B cell (primary cell): Measurements from ENCODE around the gene COLEC12. TPM values are rescaled to one million over a fixed set of nuclear protein-coding genes. Genes with fewer than 3 reads are reported as not detected.

Experiments
- ATAC-seq: fragments of 200-7000 bp; cut with Tn5 transposase; one replicate; pipeline ENCODE4 v1.10.0; 2021; ENCODE audit warnings: low read depth, mild to moderate bottlenecking, moderate number of reproducible peaks, moderate library complexity
- CTCF ChIA-PET: fragments of 350-600 bp; sonication (Branson Sonifier 250); formaldehyde crosslinking; loops from one replicate; lab custom pipeline; 2021; ENCODE audit warnings: antibody characterized with exemption, inconsistent platforms; lab: Charles Lee
- POLR2A ChIA-PET: fragments of 350-600 bp; sonication (Branson Sonifier 250); formaldehyde crosslinking; loops from one replicate; lab custom pipeline; 2021; ENCODE audit warnings: antibody characterized with exemption; lab: Charles Lee
- DNase-seq: peaks from one replicate; pipeline ENCODE4 v3.0.0; 2013
- H2AFZ ChIP-seq: 2 replicates; pipeline ENCODE4 v1.6.1; 2012; ENCODE audit warnings: mild to moderate bottlenecking, low read depth, low read length; ENCODE audit not compliant: insufficient read depth, poor library complexity, severe bottlenecking
- H3K27ac ChIP-seq, 2 donors: 1 replicate in 1 of 2; 2 replicates in 1 of 2; pipeline ENCODE4 v1.5.1; 2012 to 2013; ENCODE audit warnings: low read length in 2 of 2, mild to moderate bottlenecking in 2 of 2, moderate library complexity in 1 of 2
- H3K27me3 ChIP-seq, 4 experiments: fragments of 200-600 bp in 1 of 4; sonication (generic) in 1 of 4; replicated peaks in 1 of 4; 1 replicate in 2 of 4; 2 replicates in 2 of 4; pipeline versions ENCODE4 v1.6.1 to v1.7.0; 2013 to 2016; ENCODE audit warnings: low read length in 3 of 4, mild to moderate bottlenecking in 2 of 4, mixed read lengths in 1 of 4, moderate library complexity in 1 of 4; ENCODE audit not compliant: insufficient read depth in 4 of 4, control insufficient read depth in 3 of 4; ENCODE audit errors: control extremely low read depth in 1 of 4
- H3K36me3 ChIP-seq, 2 experiments: replicated peaks in 1 of 2; 1 replicate in 1 of 2; 2 replicates in 1 of 2; pipeline versions ENCODE4 v1.6.1 to v1.7.1; 2013; ENCODE audit warnings: low read length in 1 of 2; ENCODE audit not compliant: insufficient read depth in 2 of 2, control insufficient read depth in 1 of 2; ENCODE audit errors: control extremely low read depth in 1 of 2, extremely low read depth in 1 of 2
- H3K4me1 ChIP-seq, 2 donors: fragments of 200-600 bp in 1 of 2; sonication (generic) in 1 of 2; 1 replicate in 1 of 2; 2 replicates in 1 of 2; pipeline versions ENCODE4 v1.5.1 to v1.6.1; 2013 to 2017; ENCODE audit warnings: low read length in 2 of 2; ENCODE audit not compliant: control insufficient read depth in 2 of 2, insufficient read depth in 2 of 2
- H3K4me2 ChIP-seq: replicated peaks from 2 replicates; pipeline ENCODE3; 2012; ENCODE audit warnings: mild to moderate bottlenecking, low read depth, low read length; ENCODE audit not compliant: poor library complexity, severe bottlenecking
- H3K4me3 ChIP-seq, 5 experiments: fragments of 200-600 bp in 1 of 5; sonication (generic) in 1 of 5; 1 replicate in 3 of 5; 2 replicates in 2 of 5; pipeline versions ENCODE4 v1.5.1 to v1.7.0; 2011 to 2016; ENCODE audit warnings: low read length in 4 of 5, mild to moderate bottlenecking in 4 of 5, low read depth in 2 of 5, control low read depth in 1 of 5, moderate library complexity in 1 of 5; ENCODE audit not compliant: insufficient read depth in 1 of 5; ENCODE audit errors: control extremely low read depth in 1 of 5, extremely low read depth in 1 of 5
- H3K79me2 ChIP-seq: fragments of 200-600 bp; sonication (generic); one replicate; pipeline ENCODE4 v1.6.0; 2016; ENCODE audit warnings: low read length; ENCODE audit not compliant: control insufficient read depth, insufficient read depth
- H3K9ac ChIP-seq: fragments of 200-600 bp; sonication (generic); 2 replicates; pipeline ENCODE4 v1.6.1; 2017; ENCODE audit warnings: mild to moderate bottlenecking, low read length, moderate library complexity
- H3K9me3 ChIP-seq, 3 donors: one replicate each; pipeline versions ENCODE4 v1.6.1 to v1.7.1; 2013; ENCODE audit warnings: low read length in 2 of 3; ENCODE audit not compliant: control insufficient read depth in 2 of 3, insufficient read depth in 1 of 3; ENCODE audit errors: control extremely low read depth in 1 of 3
- H4K20me1 ChIP-seq: 2 replicates; pipeline ENCODE4 v1.6.0; 2012; ENCODE audit warnings: mild to moderate bottlenecking, low read length; ENCODE audit not compliant: insufficient read depth, control insufficient read depth, poor library complexity, severe bottlenecking
- H3K27ac Mint-ChIP-seq: one replicate; pipeline ENCODE4 v1.8.0; 2021; ENCODE audit warnings: mixed read lengths
- H3K27me3 Mint-ChIP-seq: one replicate; pipeline ENCODE4 v1.8.0; 2021; ENCODE audit warnings: mixed read lengths
- H3K4me1 Mint-ChIP-seq: one replicate; pipeline ENCODE4 v1.8.0; 2021; ENCODE audit warnings: mixed read lengths
- H3K4me3 Mint-ChIP-seq: one replicate; pipeline ENCODE4 v1.8.0; 2021; ENCODE audit warnings: mixed read lengths
- H3K9me3 Mint-ChIP-seq: one replicate; pipeline ENCODE4 v1.8.0; 2022; ENCODE audit warnings: mixed read lengths; ENCODE audit not compliant: insufficient read depth
- CTCF ChIP-seq: fragments of 200-600 bp; IDR thresholded peaks from one replicate; pipeline ENCODE4 v1.8.0; 2022; ENCODE audit warnings: antibody characterized with exemption, mild to moderate bottlenecking
- EZH2 ChIP-seq: IDR thresholded peaks from 2 replicates; pipeline ENCODE4 v1.6.1; 2012; ENCODE audit warnings: borderline replicate concordance, low read depth, mild to moderate bottlenecking, moderate library complexity, low read length; ENCODE audit not compliant: insufficient read depth, poor library complexity, severe bottlenecking
- WGBS: methylation state at CpG from one replicate; pipeline ENCODE4 v1.1.5; 2013; ENCODE audit warnings: missing lambda C conversion rate; ENCODE audit not compliant: insufficient coverage; 5-methylcytosine and 5-hydroxymethylcytosine counted together
- intact Hi-C: fragments of 100-400 bp; cut with micrococcal nuclease; formaldehyde crosslinking; loops from one replicate; pipeline ENCODE4 v1.10.0; 2022
- polyA plus RNA-seq: library from polyadenylated mRNA; depleted of rRNA; stranded (reverse); fragments of >200 nt; gene quantifications from 2 replicates; pipeline ENCODE4 v1.2.3, GENCODE V29; 2012
- total RNA-seq, 2 donors: library from RNA; stranded (reverse); fragments of 120-200 nt in 1 of 2; gene quantifications; 1 replicate in 1 of 2; 2 replicates in 1 of 2; pipeline versions ENCODE4 v1.2.3 to v1.2.4, GENCODE V29; 2013 to 2022

COLEC12 gene
- total and polyA plus RNA-seq, 2 donors (not counting 1 experiment from before 2014, with no cell fraction given): not detected

GRCh38 chr18:267688-268552 is 232.6 kb downstream of the COLEC12 start, which contains the start of gene THOC1:
Gene THOC1 (minus strand): TSS chr18:268047. CDS start chr18:268019, 28 bp downstream.
- H3K27ac Mint-ChIP-seq: peak within 1 kb of the TSS; percentile 99
- Histone ChIP-seq H3K36me3 (peaks cover 0 to 17% of the 10 kb centered on the region in 2 experiments), H3K27me3 (no peaks in the 10 kb centered on the region), H3K4me3 (peak within 1 kb of the TSS; percentile 71 to 100 (median 95)), H3K27ac (peak within 1 kb of the TSS; percentile 84 to 89), H2AFZ (peak within 1 kb of the TSS; percentile 79), H3K9me3 (no peaks in the 10 kb centered on the region), H3K9ac (peak within 1 kb of the TSS; percentile 86), H3K4me2 (peak within 1 kb of the TSS; percentile 75), H3K4me1 (peaks cover 8 to 16% of the 10 kb centered on the region in 2 donors), H3K79me2 (peaks cover 22% of the 10 kb centered on the region), H4K20me1 (no peaks in the 10 kb centered on the region)
- no peaks in the 10 kb centered on the region for H3K27me3 Mint-ChIP-seq
- DNase-seq (peak; percentile 94), ATAC-seq (peak; percentile 86)
- peak within 1 kb of the TSS; percentile 98 for H3K4me3 Mint-ChIP-seq
- H3K9me3 Mint-ChIP-seq: no peaks in the 10 kb centered on the region
- WGBS: under 1% methylated on average over 68 of the region's 69 CpGs
- TF ChIP-seq EZH2 (no peak), CTCF (no peak)
- ChIA-PET POLR2A (interaction anchor here (0.7 to 1.4 kb wide), 3 partner anchors 37 to 110 kb away, joined by 3 to 5 read pairs (median 4); partner anchors contain the start of gene USP14), CTCF (interaction anchor here (1.3 kb wide), 1 partner anchor 110 kb away, joined by 4 read pairs; the partner anchor contains the start of gene USP14)
- H3K4me1 Mint-ChIP-seq: peaks cover 30% of the 10 kb centered on the region
- intact Hi-C loops: loop anchor here (1.0 to 5.0 kb wide), 2 partner anchors 110 to 444 kb away; partner anchors contain the start of genes ENOSF1 and USP14
